Measurements from ENCODE around the gene OR13C8. TPM values are rescaled to one million over a fixed set of nuclear protein-coding genes. Genes with fewer than 3 reads are reported as not detected.
"Not testable (repeated sequence)": the region's sequence is repeated elsewhere in the genome, so short reads cannot be mapped to it uniquely, and the experiment has no call there.

The OR13C8 gene, protein sequence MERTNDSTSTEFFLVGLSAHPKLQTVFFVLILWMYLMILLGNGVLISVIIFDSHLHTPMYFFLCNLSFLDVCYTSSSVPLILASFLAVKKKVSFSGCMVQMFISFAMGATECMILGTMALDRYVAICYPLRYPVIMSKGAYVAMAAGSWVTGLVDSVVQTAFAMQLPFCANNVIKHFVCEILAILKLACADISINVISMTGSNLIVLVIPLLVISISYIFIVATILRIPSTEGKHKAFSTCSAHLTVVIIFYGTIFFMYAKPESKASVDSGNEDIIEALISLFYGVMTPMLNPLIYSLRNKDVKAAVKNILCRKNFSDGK
- not detected for total RNA-seq

DNA sequence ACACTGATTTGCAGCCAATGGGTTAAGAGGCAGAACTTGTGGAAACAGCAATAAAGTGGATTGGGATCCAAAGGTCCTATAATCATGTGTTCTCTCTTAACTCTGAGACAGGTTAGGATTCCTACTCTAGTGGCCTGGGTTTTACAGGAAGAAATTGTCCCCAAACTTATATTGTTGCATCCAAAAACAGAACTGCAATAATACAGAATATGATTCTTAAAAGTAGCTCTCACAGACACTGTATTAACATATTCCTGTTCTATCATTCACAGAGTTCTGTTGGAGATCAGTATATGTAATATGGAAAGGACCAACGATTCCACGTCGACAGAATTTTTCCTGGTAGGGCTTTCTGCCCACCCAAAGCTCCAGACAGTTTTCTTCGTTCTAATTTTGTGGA is at the start of gene OR13C8:
OR13C8 (plus strand) TSS at position 301 of the 400 bp plus-strand sequence; CDS start at position 301, 0 bp downstream.
- ATAC-seq = no peak
- intact Hi-C loops (cut with DNase I) = no loop called here
- DNase-seq (ENCODE audit: low spot score) = no peak

DNA sequence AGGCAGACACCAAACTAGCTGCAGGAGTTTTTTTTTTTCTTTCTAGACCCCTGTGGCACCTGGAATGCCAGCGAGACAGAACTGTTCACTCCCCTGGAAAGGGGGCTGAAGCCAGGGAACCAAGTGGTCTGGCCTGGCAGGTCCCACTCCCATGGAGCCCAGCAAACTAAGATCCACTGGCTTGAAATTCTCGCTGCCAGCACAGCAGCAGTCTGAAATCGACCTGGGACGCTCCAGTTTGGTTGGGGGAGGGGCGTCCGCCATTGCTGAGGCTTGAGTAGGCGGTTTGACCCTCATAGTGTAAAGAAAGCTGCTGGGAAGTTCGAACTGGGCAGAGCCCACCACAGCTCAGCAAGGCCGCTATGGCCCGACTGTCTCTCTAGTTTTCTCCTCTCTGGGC is 48.7 kb upstream of the OR13C8 start:
- ATAC-seq; intact Hi-C loops (cut with DNase I); DNase-seq (ENCODE audit: low spot score): not testable (repeated sequence)

DNA sequence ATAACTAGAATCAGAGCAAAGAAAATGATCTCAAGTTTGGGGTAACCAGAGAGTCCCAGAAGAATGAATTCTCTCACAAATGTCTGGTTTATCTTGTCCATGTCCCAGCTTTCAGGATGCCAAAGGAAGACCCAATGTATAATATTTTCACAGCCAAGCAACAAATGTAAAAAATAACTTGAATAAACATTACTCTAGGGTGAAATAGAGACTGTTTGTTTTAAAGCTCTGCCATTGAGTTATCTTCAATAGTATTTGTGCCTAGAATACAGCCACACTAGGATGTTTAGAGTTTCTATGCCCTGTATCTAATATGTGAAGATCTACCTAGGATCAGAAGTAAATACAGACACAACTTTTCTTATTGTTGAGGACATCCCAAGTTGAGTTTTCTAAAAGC is 41.9 kb upstream of the OR13C8 start, which contains the start of gene OR13C4:
OR13C4 (minus strand) TSS at position 101 of the 400 bp plus-strand sequence; CDS start at position 101, 0 bp downstream.
- no peak for ATAC-seq
- intact Hi-C loops (cut with DNase I) = no loop called here
- DNase-seq (ENCODE audit: low spot score) = no peak

DNA sequence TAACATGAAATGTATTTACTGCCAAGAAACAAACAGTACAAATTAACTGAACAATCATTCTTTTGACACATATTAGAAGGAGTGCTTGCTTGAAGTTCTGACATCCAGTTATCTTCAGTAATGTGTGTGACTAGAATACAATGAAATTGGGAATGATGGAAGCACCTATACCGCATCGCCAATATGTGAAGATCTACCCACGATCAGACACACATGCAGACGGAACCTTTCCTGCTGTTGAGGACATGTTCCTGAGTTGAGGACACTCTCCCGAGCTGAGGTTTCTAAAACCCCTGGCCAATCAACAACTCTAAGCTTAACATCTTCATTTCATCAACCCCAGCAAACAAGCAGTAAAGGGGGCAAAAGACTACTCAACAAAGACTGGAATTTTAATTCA is 32.2 kb upstream of the OR13C8 start, which contains the start of gene OR13C3:
OR13C3 (minus strand) TSS at position 101 of the 400 bp plus-strand sequence. CDS start 133 bp downstream, outside the sequence.
- ATAC-seq (no peak), DNase-seq (ENCODE audit: low spot score) (no peak)
- intact Hi-C loops (cut with DNase I) = no loop called here

DNA sequence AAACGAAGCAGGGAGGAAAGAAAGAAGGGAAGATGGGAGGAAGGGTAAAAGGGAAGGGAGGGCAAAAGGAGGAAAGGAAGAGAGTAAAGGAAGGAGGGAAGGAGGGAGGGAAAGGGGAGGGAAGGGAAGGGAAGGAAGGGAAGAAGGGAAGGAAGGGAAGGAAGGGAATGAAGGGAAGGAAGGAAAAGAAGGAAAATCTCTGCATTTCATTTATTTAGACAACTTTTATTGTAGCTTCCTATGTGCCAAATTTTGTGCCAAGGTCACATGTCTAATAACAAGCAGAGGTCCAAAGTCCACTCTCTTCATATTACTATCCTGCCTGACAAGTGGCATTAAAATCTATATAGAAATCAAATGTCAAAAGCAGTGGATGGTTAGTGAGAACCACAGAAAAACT is 29.7 kb upstream of the OR13C8 start:
- DNase-seq (ENCODE audit: low spot score) (no peak), ATAC-seq (no peak)
- intact Hi-C loops (cut with DNase I) = no loop called here

DNA sequence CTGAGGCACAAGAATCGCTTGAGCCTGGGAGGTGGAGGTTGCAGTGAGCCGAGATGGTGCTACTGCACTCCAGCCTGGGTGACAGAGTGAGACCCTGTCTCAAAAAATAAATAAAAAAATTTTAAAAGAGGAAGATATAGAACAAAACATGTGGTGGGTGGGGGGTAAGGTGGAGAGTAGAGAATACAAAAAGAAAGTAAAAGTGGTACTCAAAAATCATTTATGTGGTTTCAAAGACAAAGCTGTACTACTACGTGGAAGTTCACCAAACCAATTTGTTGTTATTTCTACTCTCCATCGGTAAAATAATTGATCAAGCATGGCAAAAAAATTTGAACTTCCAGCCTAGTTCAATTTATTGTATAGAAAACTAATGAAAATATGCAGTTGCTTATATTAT is 24.3 kb upstream of the OR13C8 start:
- ATAC-seq = no peak
- no peak for DNase-seq (ENCODE audit: low spot score)
- intact Hi-C loops (cut with DNase I) = no loop called here

DNA sequence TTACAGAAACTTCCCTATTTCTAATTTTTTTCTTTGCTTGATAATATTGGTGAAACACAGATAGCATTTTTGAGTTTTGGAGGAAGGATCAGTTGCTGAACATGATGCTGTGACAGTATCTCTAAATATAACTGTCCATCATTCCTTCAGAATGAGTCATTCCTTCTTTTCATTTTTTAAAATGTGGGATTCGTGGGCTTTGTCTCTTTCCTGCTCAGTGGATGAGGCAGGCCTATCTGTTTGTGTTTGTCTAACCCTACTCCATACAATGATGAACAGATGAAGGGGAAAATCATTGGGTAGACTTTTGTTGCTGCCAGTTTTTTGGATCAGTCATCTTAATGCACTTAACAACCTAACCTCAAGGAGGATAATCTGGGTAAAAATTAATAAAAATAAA is 15.7 kb upstream of the OR13C8 start:
- intact Hi-C loops (cut with DNase I) = no loop called here
- no peak for ATAC-seq
- no peak for DNase-seq (ENCODE audit: low spot score)

DNA sequence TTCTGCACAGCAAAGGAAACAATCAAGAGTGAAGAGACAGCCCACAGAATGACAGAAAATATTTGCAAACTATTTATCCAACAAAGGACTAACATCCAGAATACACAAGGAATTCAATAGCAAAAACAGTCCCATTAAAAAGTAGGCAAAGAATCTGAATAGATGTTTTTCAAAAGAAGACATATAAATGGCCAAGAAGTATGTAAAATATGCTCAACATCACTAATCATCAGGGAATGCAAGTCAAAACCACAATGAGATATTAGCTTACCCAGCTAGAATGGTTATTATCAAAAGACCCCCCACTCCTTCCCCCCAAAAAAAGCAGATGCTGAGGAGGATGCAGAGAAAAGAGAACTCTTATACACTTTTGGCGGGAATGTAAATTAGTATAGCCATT is 13.4 kb upstream of the OR13C8 start:
- intact Hi-C loops (cut with DNase I) = no loop called here
- ATAC-seq = no peak

DNA sequence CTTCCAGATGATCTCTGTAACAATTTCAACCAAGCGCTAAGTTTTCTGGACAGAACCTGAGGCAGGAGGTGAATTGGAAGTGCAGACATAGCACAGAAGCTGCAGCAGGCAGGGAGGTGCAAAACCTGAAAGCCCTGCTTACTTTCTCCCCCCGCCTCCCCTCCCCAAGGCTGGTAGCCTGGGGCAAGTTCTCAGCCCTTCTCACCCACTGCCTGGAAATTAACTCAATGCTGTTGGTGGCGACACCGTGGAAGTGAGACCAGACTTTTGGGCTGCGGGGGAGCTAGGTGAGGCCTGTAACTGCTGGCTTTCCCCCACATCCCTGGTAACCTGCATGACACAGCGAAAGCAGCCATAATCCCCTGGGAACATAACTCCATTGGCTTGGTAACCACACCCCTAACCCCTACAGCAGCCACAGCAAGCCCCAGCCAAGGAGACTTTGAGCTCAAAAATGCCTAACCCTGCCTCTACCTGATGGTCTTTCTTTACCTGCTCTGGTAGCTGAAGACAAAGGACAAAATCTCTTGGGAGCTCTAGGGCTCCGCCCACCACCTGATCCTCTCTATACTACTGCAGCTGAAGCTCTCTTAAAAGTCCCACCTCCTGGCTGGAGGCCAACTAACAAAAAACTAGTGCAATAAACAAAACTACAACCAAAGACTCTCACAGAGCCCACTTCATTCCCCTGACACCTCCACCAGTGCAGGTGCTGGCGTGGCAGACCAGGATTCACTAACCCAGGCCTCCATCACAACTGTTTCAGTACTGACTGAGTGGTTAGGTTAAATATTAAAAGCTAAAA is 11.9 kb upstream of the OR13C8 start:
- intact Hi-C loops (cut with DNase I) = no loop called here
- ATAC-seq = no peak
- DNase-seq (ENCODE audit: low spot score) = no peak

More for the DNA sequence above, 13.4 kb upstream of the OR13C8 start:
- no peak for DNase-seq (ENCODE audit: low spot score)

DNA sequence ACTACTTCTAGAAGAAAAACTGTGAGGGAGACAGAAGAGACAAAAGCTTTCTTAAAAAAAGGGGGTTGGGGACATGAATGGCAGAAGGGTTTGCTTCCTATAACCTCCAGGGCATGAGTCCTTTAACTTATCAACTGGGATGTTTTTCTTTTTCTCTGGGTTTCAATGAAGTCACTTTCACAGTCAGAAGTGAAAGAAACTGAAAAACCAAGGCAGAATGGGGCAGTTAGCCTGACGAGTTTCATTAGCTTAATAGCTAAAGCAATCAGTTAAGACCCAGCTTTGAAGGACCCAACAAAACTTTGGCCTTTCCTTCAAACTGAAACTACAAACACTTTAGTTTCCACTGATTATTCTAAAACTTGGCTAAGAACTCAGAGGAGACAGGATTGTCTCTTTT is 4.6 kb upstream of the OR13C8 start:
- DNase-seq (ENCODE audit: low spot score) (no peak), ATAC-seq (no peak)
- intact Hi-C loops (cut with DNase I) = no loop called here

DNA sequence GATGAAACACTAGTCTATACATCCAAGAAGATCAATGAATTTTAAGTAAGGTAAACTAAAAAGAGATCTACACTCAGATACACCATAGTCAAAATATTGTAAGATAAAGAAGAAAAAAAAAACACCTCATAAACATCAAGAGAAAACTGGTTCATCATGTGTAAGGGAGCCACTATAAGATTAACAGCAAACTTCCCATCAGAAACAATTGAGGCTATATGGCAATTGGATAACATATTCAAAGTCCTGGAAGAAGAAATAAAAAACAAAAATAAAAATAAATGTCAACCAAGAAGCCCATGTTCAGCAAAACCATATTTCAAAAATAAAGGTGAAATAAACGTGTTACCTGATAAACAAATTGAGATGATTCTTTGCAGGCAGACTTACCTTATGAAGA is 3.6 kb downstream of the OR13C8 start:
- intact Hi-C loops (cut with DNase I) = no loop called here

DNA sequence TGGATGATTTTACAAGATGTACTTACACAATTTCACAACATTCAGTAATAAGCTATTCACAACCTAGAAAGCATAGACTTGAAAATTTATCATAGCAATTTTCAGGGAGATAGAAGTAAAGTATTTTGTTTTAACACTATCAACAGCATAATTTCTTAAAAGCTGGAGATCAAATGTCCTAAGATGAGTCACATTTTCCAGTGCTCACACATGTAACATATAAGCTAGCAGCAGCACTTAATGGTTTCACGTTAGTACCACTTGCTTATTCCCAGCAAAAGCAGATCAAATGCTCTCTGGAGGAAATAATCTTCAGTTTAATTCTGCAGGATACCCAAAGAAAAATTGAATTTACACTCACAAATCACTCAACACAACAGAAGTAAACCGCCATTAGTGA is 6.5 kb downstream of the OR13C8 start:
- ATAC-seq (no peak), DNase-seq (ENCODE audit: low spot score) (no peak)
- intact Hi-C loops (cut with DNase I) = no loop called here

More for the DNA sequence above, 3.6 kb downstream of the OR13C8 start:
- ATAC-seq = no peak
- no peak for DNase-seq (ENCODE audit: low spot score)

DNA sequence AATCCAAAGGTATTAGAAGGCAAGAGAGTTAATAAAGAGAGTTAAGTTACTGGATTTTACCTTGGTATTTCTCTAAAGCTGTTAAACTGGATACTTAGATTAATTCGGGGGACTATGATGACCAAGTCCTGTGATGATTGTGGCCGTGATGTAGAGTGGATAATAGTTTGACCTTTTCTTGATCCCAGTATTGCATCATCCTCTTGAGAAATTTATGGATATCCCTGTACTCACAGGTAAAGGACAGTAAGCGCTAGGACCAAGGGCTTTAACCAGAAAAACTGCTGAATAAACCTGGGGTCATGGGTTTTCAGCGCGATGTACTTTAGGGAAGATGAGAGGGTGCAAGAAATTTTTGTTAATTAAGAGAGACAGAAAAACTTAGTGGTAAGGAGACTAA is 8.3 kb downstream of the OR13C8 start:
- DNase-seq (ENCODE audit: low spot score) = no peak
- no peak for ATAC-seq
- intact Hi-C loops (cut with DNase I) = no loop called here

DNA sequence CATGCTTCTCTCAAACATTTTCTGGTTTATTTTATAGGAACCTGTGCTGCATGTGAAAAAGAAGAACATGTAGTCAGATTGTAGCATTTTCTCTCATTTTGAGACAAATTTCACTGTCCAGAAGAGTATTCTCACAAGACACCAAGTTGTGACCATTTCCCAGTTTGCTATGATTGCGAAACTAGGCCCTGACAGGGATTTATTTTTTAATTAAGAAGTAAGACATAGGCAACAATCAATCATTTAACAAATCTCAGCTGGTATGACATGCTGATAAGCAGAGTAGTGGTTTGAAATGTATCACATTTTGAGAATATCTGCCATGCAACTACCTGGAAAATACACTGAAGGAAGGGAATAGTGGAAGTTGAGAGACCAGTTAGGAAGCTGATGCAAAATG is 11.6 kb downstream of the OR13C8 start:
- ATAC-seq (no peak), DNase-seq (ENCODE audit: low spot score) (no peak)
- intact Hi-C loops (cut with DNase I) = no loop called here

DNA sequence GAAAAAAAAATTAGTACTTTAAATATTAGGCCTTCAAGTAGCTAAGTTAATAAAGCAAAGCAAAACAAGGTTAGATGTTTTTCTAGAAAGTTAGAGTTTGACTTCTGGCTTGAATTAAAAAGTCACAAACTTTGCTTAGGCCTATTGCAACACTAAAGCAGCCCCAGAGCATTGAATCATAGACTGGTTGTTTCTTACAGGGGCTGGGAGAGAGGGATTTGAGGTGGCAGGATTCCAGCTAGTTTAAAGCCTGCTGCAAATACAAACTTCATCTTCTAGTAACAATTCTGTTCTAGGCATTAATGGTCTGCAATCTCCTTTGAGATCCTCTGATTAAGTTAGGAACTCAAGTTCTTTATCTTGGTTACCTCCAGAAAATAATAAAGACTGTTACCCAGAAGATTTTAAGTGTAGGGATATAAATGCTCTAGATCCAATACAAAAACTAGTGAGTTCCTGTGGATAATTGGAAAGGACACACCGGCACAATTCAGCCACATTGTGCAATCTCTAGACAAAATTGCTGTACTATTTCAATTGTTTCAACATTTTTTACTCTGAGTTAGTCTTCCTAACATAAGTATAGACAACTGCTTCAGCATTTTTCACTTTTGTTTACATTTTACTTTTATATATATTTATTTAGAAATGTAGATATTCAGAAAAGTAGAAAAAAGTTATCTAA is 17.7 kb downstream of the OR13C8 start:
- ATAC-seq (peak; percentile 96), DNase-seq (ENCODE audit: low spot score) (no peak)
- intact Hi-C loops (cut with DNase I) = no loop called here

DNA sequence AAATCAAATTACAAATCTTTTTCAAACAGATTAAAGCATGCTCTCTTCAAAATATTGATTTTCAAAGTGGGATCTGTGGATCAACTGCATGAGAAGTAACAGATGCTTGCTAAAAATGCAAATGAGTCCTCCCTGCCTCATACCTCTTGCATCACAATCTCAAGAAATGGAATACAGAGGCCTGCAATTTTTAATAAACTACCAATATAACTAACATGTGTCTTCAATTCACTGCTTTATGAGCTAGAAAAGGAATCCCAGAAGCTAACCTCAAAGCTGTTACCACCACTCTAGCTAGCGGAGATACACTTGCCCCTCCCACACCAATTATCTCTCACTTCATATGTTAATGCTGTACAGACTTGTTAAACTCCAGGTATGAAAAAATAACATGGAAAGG is 20.7 kb downstream of the OR13C8 start:
- intact Hi-C loops (cut with DNase I) = no loop called here
- no peak for ATAC-seq

DNA sequence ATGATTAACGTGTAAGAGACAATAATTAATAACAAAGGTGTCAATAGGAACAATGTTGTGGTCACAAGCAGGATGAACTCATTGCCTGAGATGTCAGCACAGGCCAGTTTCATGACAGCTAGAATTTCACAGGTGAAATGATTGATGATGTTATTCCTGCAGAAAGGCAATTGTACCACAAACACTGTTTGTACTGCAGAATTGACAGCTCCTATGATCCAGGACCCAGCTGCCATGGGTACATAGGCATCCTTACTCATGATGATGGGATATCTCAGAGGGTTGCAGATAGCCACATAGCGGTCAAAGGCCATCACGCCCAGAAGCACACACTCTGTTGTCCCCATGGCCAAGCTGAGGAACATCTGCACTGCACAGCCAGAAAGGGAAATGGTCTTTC is 29.8 kb downstream of the OR13C8 start:
- DNase-seq (ENCODE audit: low spot score); ATAC-seq; intact Hi-C loops (cut with DNase I): not testable (repeated sequence)

More for the DNA sequence above, 20.7 kb downstream of the OR13C8 start:
- DNase-seq (ENCODE audit: low spot score) = no peak

DNA sequence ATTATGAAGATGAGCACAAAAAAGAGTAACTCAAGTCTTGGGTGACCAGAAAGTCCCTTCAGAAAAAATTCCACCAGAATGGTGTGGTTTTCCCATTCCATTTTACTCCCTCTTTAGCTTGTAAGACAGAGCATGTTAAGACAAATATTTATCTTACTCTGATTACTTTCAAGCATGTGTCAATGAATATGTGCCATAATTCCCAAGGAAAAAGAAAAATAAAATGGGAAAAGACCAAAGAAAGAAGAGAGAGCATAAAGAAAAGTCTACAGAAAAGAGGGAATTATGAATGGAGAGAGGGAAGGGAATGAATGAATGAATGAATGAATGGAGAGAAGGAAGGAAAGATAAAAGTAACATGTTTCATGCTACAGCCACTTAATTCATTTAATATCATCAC is 30.3 kb downstream of the OR13C8 start, which contains the start of gene OR13C5:
OR13C5 (minus strand) TSS at position 101 of the 400 bp plus-strand sequence; CDS start at position 101, 0 bp downstream.
- DNase-seq (ENCODE audit: low spot score); intact Hi-C loops (cut with DNase I); ATAC-seq: not testable (repeated sequence)

DNA sequence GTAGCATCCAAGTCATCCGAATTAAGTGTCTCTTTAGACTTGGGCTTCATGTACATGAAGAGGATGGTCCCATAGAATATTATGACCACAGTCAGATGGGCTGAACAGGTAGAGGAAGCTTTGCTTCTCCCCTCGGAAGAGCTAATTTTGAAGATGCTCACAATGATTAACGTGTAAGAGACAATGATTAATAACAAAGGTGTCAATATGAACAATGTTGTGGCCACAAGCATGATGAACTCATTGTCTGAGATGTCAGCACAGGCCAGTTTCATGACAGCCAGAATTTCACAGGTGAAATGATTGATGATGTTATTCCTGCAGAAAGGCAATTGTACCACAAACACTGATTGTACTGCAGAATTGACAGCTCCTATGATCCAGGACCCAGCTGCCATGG is 35.8 kb downstream of the OR13C8 start:
- no peak for DNase-seq (ENCODE audit: low spot score)
- intact Hi-C loops (cut with DNase I) = no loop called here
- ATAC-seq = no peak
